Putamen (tissue), 1 donor: ENCODE measurements around the gene B4GALT7.

Source experiments
- DNase-seq: peaks from one replicate; pipeline ENCODE4 v3.0.0-alpha.2; 2016; ENCODE audit warnings: low spot score

Gene B4GALT7

DNA sequence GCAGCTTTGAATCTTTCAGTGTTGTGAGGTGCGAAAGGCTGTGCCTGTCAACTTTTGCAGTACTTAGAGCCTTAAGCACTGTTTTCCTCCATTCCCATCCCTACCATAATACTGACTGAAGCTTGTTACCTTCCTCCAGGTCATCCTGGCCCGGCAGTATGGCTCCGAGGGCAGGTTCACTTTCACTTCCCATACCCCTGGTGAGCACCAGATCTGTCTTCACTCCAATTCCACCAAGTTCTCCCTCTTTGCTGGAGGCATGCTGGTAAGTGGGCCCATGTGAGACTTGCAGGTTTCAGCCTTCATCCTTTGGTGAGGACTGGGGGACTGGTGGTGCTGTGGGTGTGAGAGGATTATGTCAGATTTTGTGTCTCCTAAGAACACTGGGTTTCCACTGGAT is 6.4 kb upstream of the B4GALT7 start:
- DNase-seq = no peak

DNA sequence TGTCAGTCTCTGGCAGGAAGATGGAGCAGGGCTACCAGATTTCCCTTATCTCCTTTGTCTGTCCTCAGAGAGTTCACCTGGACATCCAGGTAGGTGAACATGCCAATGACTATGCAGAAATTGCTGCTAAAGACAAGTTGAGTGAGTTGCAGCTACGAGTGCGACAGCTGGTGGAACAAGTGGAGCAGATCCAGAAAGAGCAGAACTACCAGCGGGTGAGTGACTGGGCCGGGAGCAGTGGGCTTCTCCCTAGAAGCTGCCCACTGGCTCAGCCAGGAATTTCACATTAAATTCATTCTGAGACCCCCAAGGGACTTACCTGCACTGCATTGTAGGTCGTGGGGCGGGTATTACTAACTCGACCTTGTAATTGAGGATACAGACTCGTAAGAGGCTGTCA is 5.9 kb upstream of the B4GALT7 start:
- no peak for DNase-seq

DNA sequence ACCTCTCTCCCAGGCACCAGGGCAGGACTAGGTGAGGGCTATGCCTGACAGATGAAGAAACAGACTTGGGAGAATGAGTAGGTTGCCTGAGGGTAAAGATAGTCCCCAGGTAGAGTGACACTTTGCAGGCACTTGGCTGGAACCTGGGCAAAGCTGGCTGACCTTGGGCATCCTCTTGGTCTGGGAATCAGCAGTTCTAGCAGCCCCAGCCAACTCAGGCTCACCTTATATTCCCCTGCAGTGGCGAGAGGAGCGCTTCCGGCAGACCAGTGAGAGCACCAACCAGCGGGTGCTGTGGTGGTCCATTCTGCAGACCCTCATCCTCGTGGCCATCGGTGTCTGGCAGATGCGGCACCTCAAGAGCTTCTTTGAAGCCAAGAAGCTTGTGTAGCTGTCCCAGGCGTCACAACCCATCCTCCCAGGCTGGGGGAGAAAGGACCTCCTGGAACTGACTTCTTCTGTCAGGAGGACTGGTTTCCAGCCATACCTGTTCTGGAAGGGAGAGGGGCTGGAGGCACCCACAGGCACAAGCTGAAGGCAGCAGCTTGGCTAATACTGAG is 4.8 kb upstream of the B4GALT7 start:
- DNase-seq = no peak

DNA sequence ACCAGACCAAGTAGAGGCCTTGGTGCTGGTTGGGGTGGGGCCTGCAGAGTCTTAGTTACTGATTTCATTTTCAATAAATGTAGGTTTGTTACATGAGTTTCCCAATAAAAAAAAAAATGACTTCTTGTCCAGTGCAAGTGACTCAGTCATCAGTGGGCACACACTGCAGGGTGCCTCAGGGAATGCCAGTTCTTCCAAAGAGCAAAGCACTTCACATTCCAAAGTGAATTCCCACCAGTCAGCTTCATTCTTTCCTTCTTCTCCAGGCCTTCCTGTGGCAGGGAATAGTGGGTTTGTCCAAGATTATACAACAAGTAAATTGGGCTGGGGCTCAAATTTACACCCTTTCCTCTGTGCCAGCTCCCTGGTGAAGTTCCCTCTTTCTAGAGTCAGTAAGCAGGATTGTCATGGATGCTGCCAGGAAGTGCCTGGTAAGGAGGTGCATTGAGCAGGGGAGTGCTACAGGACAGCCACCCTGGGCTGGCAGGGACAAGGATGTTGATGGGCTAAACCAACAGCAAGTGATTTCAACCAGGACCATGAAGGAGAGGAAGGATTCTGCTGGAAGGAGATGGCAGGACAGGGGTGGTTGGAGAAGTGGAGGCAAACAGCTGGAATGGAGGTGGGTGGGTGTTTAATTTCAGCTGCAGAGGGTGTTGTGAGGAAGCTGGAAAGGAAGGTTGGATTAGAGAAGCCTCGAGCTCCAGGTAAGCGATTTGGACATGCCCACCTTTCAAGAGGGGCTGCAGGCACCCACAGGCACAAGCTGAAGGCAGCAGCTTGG is 3.7 kb upstream of the B4GALT7 start:
- no peak for DNase-seq

DNA sequence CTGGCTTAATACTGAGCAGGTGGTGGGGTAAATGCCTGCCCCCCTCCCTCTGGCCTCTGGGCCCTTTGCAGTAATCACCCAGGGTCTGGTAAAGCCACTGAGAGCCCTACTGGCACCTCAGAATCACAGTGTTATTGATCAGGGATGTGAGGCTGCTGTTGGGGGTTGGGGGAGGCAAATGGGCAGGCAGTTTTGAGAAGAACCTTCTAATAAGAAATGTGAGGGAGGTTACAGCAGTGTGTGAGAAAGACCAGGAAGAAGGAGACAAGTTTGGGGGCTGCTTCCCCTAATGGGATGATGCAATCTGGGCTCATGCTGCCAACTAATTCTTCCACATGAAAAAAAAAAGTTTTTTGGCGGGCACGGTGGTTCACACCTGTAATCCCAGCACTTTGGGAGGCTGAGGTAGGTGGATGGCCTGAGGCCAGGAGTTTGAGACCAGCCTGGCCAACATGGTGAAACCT is 3.1 kb upstream of the B4GALT7 start:
- DNase-seq = no peak

DNA sequence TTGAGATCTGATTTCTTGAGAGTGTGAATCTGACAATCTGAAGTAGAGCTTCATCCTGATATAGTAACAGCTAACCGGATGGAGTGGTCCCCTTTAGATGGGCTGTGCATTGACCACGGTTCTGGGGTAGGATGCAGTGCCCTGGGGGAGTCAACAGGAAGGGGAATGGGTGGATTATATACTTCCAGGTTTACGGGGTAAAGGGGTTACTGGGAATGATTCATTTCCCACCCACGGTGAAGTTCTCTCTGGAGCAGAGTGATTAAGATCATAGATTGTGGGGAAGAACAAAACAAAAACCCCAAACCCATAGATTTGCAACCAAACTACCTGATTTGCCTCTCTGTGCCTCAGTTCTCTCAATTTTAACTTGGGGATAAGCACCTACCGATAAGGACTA is 1.5 kb upstream of the B4GALT7 start:
- peak; percentile 21 for DNase-seq

DNA sequence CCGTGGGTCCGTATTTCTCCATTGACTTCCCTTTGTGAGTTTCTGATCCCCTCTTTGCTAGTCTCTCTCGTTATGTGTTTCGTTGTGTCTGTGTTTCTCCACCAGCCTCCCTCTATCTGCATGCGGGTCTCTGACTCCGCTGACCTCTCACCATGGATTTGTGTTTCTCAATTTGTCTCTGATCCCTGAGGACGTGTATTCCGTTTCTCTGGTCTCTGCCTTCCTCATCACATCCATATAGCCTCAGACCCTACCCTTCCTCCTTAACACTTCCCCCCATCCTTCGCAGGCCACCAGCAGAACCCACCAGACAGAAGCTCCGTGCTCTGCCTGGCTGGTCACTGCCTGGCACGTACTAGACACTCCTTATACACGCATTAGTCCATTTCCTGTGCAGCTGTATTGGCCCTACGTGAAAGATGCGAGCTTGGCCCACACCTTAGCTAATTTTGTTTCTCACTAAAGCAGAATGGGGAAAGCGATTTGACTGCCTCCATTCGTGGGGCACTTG is 631 bp downstream of the B4GALT7 start:
- no peak for DNase-seq

DNA sequence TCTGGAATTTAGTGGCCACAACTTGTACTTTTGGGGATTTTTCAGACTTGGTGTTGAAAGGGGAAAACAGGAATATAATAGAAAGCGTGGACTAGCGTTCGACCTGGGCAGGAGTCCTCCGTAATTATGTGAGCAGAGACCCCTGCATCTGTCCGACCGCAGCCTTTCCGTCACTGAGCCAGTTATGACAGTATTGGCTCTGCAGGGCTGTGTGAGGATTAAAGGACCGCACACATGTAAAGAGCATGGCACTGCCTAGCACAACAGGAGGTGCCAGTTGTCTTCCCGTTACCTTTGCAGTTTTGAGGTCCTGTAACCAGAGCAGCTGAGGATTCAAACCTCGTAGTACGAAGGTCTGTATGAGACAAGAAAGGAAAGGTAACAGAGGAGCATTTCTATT is 1.2 kb downstream of the B4GALT7 start:
- no peak for DNase-seq

DNA sequence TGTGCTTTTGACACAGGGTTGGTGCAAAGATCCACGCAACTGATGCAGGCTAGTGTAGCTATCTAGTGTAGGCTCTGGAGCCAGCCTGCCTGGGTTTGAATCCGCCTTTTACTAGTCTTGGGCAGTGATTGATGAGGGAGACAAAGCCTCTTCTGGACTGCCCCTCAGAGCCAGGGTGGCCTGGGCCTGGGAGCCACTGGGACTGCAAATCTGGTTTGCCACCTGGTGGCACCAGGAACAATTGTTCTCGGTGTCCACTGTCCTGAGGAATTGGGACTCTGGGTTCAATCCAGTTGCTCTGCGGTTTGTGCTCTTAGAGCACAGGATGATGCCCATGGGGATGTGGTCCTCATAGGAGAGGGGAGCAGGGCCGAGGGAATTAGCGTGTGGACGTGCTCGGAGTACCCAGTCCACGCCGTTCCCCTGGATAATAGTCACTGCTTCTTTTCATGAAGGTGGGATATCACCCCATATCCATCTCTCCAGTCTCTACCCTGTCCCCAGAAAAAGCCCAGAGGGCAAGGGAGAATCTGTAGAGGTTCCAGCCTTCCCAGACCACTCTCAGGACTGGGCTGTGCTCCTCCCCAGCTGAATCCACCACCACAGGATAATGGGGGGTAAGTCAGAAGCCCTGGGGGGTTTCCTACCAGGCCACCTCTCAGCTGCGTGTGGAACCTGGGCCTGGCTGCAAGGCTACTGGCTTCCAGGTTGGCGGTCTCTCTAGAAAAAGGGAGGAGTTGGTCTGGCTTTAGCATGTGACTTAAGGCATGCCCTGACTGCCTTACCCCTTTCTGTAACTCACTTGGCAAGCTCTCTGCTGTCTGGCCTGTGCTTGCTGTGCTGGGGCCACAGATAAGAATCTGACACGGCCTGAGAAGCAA is 1.9 kb downstream of the B4GALT7 start:
- DNase-seq = no peak

DNA sequence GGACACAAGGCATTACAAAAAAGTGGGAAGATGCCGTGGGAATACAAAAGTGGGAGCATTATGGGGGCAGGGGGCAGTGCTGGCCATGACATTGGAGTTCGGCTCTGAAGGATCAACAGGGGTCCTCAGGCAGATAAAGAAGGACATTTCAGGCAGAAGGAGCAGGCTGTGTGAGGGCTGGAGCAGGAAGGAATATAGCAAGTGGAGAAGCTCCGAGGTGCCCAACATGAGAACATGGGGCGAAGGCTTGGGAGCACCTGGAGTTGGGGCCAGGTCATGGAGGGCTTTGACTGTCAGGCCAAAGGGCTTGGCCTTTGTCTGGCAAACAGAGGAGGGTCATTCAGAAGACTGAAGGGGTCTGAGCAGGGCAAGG is 2.5 kb downstream of the B4GALT7 start:
- DNase-seq = no peak

DNA sequence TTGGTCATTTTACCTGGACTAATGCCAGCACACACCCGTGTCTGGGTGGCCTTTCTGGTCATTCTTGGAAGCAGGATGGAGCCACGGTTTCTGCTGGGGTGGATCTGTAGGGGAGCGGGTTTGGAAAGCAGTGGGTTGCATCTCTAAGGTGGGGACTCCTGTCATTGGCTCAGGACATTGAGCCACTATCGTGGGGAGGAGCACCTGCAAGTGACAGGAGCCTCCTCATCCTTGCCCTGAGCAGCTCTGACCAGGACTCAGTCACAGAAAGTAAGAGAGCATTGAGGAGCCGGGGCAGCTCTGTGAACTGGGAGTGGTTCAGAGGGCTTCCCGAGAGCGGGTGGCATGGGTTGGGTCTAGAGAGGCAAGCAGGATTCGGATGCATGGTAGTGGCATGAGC is 3.7 kb downstream of the B4GALT7 start:
- no peak for DNase-seq

DNA sequence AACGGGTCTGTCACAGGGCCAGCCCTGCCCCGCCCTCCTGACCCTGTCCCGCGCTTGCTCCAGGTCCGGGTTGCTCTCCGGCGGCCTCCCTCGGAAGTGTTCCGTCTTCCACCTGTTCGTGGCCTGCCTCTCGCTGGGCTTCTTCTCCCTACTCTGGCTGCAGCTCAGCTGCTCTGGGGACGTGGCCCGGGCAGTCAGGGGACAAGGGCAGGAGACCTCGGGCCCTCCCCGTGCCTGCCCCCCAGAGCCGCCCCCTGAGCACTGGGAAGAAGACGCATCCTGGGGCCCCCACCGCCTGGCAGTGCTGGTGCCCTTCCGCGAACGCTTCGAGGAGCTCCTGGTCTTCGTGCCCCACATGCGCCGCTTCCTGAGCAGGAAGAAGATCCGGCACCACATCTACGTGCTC is 4.2 kb downstream of the B4GALT7 start:
- DNase-seq = no peak

DNA sequence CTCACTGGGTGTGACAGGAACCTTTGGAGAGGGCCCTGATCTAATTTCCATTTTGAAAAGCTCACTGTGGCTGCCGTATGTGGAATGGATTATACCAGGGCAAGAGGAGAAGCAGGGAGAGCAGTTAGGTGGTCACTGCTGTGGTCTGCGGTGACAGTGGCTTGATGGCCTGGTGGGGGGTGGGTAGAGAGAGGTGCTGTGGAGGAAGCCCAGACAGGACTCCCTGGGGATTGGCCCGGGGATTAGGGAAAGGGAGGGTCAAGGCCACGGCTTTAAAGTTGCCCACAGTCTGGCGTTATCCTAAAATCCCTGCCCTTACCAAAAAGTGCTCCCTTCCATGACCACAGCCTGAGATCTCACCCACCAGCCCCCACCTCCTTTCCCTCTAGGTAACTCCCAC is 4.7 kb downstream of the B4GALT7 start:
- DNase-seq = no peak

DNA sequence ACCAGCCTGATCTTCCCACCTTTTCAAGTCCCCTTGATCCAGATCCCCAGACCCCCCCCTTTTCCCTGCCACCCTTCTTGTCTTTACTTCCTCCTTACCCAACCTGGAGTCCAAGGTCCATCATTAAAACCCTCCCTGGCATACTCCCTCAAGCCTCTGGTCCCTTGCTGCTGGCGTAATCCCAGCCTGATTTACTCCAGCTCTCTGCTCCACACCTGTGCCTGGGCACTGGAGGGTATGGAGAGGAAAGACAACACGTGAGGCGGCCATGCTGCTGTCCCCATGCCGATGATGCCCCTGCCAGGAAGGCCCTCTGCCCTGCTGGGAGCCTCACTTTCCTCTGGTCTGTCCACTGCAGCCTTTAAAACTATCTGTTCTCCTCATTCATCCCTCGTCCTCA is 5.1 kb downstream of the B4GALT7 start:
- DNase-seq = no peak

DNA sequence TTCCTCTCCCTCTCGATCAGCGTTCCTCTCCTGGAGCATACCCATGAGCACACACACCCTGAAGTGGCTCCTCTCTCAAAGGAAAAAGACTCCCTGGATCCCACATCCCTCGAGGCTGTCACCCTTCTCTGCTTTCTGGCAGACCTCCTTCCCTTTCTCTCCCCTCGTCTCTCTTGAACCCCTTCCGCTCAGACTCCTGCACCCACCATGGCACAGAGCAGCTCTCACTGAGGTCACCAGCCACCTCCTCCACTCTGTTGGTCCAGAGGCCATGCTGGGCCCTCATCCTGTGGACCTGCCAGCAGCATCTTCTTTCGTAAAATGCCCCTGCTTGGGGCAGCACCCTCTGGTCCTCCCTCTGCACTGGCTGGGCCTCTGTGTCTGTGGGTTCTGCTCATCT is 5.7 kb downstream of the B4GALT7 start:
- no peak for DNase-seq

DNA sequence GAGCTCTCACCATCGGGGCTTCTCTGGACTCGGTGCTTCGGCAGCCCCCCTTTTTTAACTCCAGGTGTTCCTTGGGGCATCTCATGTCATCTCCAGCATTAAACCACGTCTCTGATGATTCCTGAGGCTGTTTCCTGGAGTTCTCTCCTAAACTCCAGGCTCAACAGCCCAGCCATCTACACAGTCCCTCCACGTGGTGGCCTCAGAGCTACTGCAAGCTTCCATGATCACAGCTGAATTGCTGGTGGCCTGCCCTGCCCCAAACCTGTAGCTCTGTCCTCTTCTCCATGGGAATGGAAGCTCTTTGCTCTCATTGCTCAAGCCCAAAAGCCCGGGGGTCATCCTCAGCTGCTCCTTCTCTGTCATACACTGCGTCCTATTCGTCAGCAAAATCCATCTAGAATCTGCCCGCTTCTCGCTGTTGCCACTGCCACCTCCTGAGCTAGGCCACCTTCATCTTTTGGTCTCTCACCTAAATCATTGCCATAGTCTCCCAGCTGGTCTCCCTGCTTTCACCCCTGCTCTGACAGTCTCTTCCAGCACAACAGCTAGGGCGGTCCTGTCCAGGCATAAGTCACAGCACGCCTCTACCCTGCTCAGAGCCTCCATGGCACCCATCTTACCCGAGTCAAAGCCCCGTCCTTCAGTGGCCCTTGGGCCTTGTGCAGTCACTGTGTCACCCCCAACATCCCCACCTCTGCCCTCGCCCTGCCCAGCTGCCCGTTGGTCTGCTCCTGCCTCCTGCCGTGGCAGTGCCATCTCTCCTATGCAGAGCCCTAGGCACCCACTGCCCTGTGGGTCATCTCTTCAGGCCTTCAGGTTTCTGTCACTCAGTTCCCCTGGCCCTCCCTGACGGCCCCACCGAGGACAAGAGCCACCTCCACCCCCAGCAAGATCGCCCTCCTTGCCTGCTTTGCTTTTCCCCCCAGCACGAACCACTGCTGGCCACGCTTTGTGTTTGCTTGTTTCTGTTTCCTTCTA is 6.4 kb downstream of the B4GALT7 start:
- no peak for DNase-seq

DNA sequence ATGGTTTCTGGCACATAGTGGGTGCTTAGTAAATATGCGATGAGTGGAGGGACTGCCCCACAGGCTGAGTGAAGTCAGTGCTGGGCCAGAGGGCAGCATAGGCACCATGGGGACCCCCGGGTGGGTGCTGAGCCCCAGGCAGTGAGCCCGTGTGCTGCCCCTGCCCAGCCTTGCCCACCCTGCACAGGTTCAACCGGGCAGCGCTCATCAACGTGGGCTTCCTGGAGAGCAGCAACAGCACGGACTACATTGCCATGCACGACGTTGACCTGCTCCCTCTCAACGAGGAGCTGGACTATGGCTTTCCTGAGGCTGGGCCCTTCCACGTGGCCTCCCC is 7.2 kb downstream of the B4GALT7 start:
- DNase-seq = no peak

DNA sequence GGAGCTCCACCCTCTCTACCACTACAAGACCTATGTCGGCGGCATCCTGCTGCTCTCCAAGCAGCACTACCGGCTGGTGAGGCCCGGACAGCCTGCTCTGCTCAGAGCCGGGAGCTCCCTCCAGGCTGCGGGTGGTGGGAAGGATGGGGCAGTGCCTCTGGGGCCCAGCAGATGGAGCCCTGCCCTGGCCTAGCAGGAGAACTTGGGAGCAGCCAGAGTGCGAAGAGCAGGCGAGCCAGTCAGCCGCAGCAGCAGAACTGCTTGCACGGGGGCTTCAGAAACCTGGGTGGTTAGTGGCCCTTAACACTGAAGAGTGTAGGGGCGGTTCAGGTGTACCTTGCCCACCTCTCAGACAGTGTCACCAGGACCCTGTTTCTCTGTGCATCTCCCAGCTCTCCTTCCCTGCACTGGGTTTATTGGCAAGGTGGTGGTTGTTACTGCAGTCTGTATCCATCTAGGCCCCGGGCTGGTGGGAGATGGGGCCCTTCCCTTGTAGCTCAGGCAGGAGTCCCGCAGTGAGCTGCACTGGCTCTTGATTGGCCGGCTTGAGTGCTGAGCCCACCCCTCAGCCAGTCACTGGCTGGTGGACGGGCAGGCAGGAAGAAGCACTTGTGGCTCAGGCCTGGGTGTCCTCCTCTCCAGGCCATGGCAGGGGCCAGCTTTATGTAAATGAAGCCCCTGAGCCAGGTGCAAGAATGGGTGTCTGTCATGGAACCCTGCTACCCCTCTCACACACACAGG is 7.7 kb downstream of the B4GALT7 start:
- DNase-seq = peak; percentile 62

DNA sequence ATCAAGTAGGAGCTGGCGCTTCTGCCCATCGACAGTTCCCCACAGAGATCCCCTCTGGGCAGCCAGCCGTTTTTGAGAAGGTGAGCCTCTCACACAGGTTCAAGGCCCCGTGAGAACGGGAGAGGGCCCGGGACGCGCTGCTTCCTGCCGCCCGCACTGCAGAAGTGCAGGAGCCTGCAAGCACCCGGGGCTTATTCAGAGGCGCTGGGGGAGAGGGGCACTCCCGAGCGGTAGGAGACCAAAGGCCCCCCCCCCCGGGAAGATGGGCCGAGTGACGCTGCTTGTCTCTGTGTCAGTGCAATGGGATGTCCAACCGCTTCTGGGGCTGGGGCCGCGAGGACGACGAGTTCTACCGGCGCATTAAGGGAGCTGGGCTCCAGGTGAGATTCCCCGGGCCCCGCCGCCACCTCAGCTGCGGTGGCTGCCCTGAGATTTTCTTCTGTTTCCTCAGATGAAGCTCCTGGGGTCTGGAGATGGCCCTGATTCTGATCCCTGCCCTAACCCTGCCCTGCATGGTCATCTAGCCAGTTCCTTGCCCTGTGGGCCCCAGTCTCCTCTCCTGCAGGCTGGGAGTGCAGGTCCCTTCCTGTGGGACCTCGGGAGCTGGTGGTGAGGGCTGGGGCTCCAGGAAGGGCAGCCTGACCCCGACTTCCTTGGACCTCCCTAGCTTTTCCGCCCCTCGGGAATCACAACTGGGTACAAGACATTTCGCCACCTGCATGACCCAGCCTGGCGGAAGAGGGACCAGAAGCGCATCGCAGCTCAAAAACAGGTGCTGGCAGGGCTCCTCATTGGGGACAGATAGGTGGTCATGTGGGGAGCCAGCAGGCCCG is 8.5 kb downstream of the B4GALT7 start:
- no peak for DNase-seq
